GM20431 (cell line): Measurements from ENCODE around the gene OSBPL9.
"Not testable (repeated sequence)": the region's sequence is repeated elsewhere in the genome, so short reads cannot be mapped to it uniquely, and the experiment has no call there.

Experiments
- in situ Hi-C: fragments of 300-500 bp; cut with MseI, MboI; formaldehyde crosslinking; loops from one replicate; pipeline ENCODE4 v1.15.0; 2020; ENCODE audit warnings: low sequenced_read_pairs; ENCODE audit not compliant: unreplicated experiment

OSBPL9 gene

DNA sequence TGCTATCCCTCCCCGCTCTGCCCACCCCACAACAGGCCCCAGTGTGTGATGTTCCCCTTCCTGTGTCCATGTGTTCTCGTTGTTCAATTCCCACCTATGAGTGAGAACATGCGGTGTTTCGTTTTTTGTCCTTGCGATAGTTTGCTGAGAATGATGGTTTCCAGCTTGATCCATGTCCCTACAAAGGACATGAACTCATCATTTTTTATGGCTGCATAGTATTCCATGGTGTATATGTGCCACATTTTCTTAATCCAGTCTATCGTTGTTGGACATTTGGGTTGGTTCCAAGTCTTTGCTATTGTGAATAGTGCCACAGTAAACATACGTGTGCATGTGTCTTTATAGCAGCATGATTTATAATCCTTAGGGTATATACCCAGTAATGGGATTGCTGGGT lies 84.9 kb downstream of the OSBPL9 start:
- in situ Hi-C loops, result not testable (repeated sequence)

DNA sequence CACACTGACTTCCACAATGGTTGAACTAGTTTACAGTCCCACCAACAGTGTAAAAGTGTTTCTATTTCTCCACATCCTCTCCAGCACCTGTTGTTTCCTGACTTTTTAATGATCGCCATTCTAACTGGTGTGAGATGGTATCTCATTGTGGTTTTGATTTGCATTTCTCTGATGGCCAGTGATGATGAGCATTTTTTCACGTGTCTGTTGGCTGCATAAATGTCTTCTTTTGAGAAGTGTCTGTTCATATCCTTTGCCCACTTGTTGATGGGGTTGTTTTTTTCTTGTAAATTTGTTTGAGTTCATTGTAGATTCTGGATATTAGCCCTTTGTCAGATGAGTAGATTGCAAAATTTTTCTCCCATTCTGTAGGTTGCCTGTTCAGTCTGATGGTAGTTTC lies 85.3 kb downstream of the OSBPL9 start:
- in situ Hi-C loops, result not testable (repeated sequence)

DNA sequence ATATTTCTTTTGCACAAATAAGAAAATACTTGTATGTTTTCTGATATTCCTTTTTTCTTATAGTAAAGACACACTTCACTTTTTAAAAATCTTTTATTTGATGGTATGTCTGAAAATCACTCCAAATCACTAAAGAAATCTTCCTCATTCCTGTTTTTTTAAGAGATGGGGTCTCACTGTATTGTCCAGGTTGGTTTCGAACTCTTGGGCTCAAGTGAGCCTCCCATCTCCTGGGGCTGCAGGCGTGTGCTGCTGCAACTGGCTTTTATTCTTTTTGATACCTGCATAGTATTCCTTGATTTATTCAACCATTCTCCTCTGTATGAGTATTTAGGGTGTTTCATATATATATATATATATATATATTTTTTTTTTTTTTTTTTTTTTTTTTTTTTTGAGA lies 88.1 kb downstream of the OSBPL9 start:
- in situ Hi-C loops, result no loop called here

DNA sequence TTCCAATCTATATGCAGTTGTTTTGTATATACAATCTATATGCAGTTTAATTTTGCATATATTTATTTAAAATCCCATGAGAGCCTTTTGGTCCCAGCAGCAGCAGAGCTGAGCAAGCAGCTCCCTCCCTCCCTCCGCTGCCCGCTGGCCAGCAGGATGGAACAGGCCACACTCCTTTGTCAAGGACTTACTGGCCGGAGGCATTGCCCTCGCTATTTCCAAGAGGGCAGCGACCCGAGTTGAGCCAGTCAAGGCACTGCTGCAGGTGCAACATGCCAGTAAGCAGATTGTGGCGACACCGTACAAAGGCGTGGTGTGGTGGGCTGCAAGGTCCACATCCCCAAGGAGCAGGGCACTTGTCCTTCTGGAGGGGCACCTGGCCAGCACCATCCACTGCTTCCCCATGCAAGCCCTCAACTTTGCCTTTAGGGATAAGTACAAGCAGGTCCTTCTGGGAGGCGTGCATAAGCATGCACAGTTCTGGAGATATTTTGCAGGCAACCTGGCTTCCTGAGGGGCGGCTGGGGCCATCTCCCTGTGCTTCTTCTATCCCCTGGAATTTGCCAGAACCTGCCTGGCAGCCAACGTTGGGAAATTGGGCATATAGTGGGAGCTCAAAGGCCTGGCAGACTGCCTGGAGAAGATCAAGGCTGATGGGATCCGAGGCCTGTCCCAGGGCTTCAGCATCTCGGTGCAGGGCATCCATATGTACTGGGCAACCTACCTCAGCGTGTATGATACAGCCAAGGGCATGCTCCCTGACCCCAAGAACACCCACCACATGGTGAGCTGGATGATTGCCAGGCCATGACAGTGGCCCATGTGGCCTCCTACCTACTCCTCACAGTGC lies 92.2 kb downstream of the OSBPL9 start:
- in situ Hi-C loops, result no loop called here

DNA sequence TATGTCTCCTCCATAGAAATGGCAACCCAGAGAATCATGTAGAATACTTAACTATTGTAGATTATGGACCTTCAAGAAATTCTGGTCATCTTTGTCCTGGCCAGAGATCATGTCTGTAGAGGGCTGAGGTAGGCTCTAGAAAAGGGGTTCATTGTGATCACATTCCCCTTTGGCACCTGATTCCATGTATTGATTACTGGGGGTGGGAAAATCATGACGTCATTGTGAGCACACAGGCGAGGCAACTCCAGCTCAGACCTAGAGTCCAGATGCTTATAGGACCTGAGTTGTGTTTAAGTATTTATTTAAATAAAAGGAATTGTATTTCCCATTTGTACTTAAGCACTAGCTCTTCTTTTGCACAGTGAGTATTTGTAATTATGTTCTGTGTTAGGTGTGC lies 93.1 kb downstream of the OSBPL9 start:
- in situ Hi-C loops, result no loop called here

DNA sequence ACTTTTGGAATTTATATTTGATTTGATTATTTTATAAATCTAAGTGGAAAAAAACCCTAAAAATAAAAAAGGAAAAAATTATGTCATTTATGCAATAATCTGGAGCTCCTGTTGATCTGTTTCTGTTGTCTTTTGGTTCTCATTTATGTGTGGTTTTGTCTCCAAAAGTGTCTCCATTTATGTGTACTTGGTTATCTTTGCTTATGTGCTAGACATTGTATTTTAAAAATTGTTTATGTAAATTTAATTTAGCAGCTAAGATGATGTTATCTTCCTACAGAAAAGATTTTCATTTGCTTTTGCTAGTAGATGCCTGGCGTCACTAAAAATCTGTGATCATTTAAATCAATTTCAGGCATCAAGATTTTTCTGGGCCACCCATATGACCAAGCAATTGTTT lies 95.7 kb downstream of the OSBPL9 start:
- in situ Hi-C loops, result no loop called here

DNA sequence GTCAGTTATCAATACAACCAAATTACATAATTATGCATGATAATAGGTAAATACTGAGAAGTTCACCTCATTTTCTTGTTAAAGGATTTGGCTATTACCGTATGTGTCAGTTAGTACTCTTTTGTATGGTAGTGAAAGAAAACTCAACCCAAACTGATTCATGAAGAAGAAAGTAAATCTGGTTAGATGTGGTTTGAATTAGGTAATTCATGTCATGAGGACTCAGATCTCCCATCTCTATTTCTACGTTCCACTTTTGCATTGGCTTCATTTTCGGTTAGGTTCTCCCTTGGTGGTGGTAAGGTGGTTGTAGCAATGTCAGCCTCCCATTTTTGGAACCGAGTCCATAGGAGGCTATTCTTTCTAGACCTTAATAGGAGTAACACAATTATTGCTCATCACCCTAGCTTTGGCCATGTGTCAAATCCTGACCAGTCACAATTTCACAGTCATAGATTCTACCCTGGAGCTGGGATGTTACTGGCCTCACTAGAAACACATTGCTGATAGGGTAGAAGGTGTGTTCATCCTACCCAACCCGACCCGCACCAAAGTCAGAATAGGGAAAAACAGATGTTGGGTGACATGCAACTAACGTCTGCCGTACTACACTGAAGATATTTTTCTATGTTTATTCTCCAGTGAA lies 97.6 kb downstream of the OSBPL9 start:
- in situ Hi-C loops, result no loop called here

DNA sequence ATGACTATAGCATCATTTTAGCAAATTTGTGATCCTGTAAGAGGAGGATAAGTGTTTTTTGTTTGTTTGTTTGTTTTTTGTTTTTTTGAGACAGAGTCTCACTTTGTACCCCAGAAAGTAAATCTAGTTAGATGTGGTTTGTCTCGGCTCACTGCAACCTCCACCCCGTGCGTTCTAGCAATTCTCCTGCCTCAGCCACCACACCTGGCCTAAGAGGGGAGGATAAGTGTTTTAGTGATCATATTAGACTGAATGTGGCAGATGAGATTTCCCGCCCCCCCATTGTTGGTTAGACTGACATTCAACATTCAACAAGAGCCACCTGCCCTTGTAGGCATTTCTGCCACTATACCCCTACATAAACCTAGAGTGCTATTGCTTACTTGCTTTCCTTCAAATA lies 98.5 kb downstream of the OSBPL9 start:
- in situ Hi-C loops, result no loop called here

DNA sequence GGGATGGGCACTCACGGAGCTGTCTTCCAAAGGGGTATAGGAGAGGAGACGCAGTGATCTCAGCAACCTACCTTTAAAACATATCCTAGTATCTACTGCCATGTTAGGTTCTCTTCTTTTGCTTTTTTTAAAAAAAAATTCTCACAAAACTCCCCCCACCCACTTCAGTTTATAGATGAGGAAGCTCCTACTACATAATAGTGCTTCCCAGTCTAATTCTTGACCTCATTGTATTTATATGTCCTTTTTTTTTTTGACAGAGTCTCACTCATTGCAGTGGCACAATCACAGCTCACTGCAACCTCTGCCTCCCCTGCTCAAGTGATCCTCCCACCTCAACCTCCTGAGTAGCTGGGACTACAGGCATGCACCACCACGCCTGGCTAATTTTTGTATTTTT lies 99.9 kb downstream of the OSBPL9 start:
- in situ Hi-C loops, result no loop called here

DNA sequence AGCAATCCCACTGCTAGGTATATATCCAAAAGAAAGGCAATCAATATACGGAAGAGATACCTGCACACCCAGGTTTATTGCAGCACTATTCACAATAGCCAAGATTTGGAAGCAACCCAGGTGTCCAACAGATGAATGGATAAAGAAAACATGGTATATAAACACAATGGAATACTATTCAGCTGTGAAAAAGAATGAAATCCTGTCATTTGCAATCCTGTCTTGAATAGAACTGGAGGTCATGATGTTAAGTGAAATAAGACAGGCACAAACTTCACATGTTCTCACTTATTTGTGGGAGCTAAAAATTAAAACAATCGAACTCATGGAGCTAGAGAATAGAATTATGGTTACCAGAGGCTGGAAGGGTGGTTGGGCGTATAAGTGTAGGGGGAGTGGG lies 101.0 kb downstream of the OSBPL9 start:
- in situ Hi-C loops, result no loop called here

DNA sequence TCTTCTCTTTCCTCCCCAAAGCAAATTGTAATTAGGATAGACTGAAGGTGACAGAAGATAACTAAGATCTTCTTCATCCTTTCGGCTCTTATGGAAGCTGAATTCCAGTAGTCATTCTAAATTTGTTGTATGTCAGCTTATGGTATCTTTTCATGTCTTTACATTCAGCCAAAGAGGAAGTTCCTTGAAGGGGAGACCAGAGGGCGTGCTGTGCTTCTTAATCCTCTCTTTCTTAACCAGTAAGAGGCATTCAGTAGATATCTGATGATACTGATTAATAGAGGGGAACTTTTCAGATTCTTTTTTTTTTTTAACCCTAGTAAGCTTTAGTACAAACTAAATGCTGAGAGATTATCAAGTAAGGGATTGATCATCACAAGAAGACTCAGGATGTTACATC lies 102.3 kb downstream of the OSBPL9 start:
- in situ Hi-C loops, result no loop called here

DNA sequence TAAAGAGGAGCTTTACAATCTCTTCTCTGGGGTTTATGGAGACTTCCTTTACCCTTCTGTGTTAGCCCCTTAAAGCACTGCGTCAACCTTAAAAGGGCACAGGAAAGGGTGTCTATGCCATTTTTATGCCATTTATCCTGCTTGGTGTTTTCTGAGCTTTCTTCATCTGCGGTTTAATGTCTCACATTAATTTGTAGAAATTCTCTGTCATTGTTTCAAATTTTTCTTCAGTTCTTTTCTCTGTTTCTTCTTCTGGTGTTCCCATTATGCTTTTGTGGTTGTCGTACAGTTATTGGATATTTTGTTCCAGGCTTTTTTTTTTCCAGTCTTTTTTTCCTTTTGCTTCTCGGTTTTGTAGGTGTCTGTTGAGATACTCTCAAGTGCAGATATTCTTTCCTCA lies 107.9 kb downstream of the OSBPL9 start:
- in situ Hi-C loops, result no loop called here

DNA sequence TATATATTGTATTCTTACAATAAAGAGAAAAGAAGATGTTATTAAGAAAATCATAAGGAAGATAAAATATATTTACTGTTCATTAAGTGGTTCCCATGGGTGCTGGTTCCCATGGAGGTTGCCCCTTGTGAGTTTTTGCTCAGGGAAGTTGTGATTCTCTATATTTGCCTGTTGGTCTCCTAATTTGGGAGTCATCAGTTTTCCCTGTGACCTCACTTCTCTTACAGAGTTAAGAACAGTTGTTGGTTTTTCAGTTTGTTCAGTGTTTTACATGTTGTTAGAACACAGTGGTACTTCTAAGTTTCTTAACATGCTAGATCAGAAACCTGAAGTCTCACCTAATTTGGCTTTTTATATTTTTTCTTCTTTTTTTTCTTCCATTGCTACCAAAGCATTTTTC lies 109.2 kb downstream of the OSBPL9 start:
- in situ Hi-C loops, result no loop called here

DNA sequence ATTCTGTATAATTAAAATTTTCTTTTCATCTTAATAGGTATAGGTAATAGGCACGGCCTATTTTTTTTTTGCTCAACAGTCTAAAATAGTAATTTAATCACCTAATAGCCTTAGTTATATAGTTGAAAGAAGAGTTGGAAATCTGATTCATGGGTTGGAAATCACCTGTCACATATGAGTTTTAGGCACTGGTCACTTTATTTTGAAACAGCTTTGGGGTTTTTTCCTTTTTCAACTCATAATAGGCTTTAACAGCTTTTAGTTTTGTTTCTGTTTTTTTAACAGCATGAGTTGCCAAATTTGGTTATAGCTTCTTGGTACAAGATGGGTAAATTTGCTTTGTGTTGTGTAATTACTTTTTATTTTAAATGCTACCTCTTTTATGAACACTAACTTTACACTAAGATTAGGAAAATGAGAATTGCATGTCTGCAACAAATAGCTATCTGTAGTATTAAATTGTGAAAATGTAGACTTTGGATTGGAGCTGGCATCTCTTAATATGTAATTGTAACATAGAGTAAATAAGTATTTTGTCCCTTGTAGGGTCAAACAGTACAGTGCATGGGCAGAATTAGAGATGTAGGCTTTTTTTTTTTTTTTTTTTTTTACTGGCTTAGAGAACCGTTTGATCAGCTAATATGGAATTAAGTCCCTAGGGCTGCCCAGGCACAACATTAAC lies 109.8 kb downstream of the OSBPL9 start:
- in situ Hi-C loops, result no loop called here

DNA sequence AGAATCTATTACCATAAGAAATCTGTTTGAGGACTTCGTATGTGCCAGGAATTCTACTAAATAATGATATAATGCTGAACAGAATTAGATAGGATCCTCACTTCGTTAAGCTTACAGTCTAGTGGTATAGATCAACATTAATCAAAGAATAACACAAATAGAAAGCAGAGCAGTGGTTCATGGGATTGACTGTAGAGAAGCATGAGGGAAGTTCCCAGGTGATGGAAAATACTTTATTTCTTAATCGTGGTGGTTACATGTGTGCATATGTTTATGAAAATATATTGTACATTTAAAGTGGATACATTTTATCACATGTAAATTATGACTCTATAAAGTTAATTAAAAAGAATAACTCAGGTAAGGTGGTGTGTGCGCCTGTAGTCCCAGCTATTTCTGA lies 110.5 kb downstream of the OSBPL9 start:
- in situ Hi-C loops, result no loop called here

DNA sequence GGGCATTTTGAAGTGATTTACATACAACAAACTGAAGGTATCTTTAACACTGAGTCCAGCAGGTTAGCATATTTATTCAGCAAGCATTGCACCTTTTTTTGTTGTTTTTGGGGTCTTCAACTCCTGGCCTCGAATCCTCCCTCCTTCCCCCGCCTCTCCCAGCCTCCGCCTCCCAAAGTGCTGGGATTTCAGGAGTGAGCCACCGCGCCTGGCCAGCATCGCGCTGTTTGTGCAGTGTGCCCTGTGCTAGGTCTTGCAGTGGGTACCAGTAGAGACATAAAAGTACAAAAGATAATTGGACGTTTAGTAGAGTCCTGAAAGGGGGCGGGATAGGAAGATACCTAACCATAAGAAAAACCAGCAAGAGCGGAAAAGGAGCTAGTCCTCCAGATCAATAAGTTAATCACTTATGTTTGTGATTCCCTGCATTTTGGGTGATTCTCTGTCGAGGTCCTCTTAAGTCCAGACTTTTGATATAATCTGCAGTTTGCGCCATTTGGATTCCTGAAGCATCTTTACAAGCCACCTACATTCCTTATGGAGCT lies 111.8 kb downstream of the OSBPL9 start:
- in situ Hi-C loops, result no loop called here

DNA sequence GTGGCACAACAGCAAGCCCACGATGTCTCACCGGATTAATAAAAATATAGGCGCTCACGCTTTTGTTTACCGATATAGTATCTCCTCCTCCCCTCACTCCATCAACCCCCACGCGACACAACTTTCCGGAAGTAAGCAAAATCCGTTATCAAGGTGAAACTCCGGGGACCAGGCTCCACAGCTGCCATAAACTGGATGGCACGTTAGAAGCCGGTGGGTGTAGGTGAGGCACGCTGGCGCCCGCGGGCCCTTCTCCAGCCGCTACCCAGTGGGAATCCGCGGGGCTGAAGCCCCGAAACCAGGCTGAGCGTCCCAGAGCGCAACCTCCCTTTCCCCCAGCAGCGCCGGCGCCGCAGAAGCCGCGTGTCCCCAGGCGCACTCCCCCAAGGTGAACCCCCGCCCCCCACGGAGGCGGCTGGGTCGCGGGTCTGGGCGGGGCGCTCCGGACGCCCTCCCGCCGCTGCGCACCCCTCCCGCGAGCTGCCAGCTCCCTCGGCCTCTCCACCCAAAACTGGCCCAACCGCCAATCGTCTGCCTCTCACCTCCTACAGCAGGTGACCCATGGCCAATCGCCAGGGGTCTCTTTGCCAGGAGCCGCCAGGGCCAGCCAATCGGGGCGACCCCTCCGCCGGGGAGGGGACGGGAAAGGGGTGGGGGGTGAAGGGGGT lies 112.4 kb downstream of the OSBPL9 start:
- in situ Hi-C loops, result no loop called here

DNA sequence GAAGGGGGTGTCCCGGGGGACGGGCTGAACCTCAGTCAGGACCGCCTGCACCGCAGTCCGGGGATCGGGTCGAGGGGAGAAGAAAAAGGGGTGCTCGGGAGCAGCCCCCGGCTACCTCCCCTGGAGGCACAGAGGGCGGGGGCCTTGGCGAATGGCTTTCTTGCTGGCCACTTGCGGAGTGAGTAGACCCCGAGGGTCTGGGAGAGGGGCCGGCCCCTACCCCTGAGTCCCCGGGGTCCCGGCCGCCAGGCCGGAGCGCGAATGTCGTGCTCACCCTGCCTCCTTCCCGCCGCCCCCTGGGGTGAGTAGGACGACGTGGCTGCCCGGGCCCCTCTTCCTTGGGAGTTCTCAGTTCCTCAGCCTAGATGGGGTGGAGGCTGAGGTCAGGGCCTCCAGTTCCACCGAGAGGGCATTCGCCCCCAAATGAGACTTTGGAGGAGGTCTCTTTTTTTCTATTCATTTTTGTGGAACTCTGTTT lies 113.0 kb downstream of the OSBPL9 start:
- in situ Hi-C loops, result no loop called here

DNA sequence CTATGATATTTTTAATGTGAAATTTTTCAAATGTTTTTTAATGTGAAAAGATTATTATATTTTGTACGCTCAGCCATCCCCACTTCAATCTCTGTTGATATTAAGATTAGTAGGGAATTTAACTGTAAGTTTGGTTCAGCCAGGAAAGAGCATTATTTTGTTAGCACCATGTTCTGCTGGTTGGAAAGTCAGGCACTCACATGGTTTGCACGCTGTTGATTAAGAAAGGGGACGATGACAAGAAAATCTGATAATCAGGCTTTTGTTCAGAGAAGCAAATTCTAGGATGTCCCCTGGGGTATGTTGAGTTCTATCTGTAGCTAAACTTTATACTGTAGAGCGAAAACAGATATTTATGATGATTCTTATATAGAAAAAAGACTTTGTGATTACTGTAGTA lies 115.1 kb downstream of the OSBPL9 start:
- in situ Hi-C loops, result no loop called here

DNA sequence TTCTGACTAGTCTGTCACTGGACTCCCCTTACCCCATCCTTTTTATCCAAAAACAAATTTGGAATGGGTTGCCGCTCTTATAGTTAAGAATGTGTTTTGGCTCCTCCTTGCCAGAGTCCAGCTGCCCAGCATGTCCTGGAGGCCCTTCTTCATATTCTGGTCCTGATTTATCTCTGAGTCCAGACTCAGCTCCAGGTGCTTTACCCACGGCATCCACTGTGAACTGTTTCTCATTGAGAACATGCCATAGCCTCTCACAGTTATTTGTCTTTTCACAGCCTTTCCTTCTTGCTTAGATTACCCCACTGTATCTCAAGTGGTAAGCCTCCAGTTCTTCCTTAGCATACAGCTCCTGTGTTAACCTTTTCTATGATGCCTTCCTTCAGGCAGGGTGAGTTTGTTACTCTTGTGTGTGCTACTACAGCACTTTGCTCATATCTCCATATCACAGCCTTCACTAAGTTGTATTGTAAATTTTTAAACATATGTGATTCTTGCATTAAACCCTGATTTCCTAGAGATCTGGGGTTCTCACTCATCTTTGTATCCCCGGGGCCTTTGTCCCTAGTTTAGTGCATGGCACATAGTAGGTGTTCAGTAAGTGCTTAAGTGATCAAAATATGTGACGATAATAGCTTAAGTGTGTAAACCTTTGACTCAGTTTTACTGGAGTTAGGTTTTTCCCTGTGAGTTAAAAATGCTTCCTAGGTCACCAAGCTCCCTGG lies 116.0 kb downstream of the OSBPL9 start:
- in situ Hi-C loops, result no loop called here
